HUES6 (cell line): ENCODE data around the gene INHBC.

ENCODE experiments used
- H3K27ac ChIP-seq: 2 replicates; pipeline ENCODE4 v1.7.0; 2013; ENCODE audit warnings: low read depth, mild to moderate bottlenecking, low read length, inconsistent platforms
- H3K27me3 ChIP-seq: 2 replicates; pipeline ENCODE4 v1.6.1; 2013; ENCODE audit warnings: low read length; ENCODE audit not compliant: control insufficient read depth, insufficient read depth
- H3K36me3 ChIP-seq: 2 replicates; pipeline ENCODE4 v1.6.1; 2013; ENCODE audit warnings: low read length; ENCODE audit not compliant: control insufficient read depth, insufficient read depth
- H3K4me1 ChIP-seq: 2 replicates; pipeline ENCODE4 v1.6.1; 2013; ENCODE audit warnings: low read length; ENCODE audit not compliant: control insufficient read depth, insufficient read depth
- H3K4me3 ChIP-seq: 2 replicates; pipeline ENCODE4 v1.5.1; 2013; ENCODE audit warnings: low read depth, low read length
- H3K9ac ChIP-seq: one replicate; pipeline ENCODE4 v1.6.1; 2013; ENCODE audit warnings: mild to moderate bottlenecking, low read length
- H3K9me3 ChIP-seq: 2 replicates; pipeline ENCODE4 v1.6.1; 2013; ENCODE audit warnings: low read depth, low read length; ENCODE audit not compliant: control insufficient read depth, insufficient read depth

INHBC gene

DNA sequence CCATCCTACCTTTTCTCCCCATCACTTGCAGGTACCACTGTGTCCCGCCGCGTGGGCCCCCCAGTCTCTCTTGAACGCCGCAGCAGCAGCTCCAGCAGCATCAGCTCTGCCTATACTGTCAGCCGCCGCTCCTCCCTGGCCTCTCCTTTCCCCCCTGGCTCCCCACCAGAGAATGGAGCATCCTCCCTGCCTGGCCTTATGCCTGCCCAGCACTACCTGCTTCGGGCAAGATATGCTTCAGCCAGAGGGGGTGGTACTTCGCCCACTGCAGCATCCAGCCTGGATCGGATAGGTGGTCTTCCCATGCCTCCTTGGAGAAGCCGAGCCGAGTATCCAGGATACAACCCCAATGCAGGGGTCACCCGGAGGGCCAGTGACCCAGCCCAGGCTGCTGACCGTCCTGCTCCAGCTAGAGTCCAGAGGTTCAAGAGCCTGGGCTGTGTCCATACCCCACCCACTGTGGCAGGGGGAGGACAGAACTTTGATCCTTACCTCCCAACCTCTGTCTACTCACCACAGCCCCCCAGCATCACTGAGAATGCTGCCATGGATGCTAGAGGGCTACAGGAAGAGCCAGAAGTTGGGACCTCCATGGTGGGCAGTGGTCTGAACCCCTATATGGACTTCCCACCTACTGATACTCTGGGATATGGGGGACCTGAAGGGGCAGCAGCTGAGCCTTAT, 35.8 kb downstream of the INHBC start:
- peaks cover 36% of the 10 kb centered on the region for H3K27me3 ChIP-seq
- peaks cover 7% of the 10 kb centered on the region; the same call in 1 of the 2 replicates for H3K4me1 ChIP-seq
- no peak overlapping the region for H3K27ac ChIP-seq
- H3K9me3 ChIP-seq = no peaks in the 10 kb centered on the region
- peaks cover 23% of the 10 kb centered on the region for H3K36me3 ChIP-seq
- no peak overlapping the region for H3K9ac ChIP-seq
- no peak overlapping the region for H3K4me3 ChIP-seq

- peaks cover 43% of the 10 kb centered on the region for H3K27me3 ChIP-seq
- no peak overlapping the region for H3K27ac ChIP-seq
- H3K4me3 ChIP-seq = no peak overlapping the region
- H3K4me1 ChIP-seq = peaks cover 9% of the 10 kb centered on the region; the same call in 1 of the 2 replicates
- H3K9me3 ChIP-seq = no peaks in the 10 kb centered on the region
- H3K36me3 ChIP-seq = peaks cover 23% of the 10 kb centered on the region
- no peak overlapping the region for H3K9ac ChIP-seq
Observed at GRCh38 chr12:57470970-57471656, 36.5 kb downstream of the INHBC start.

GRCh38 chr12:57471661-57472060, 37.1 kb downstream of the INHBC start:
- Histone ChIP-seq H3K36me3 (peaks cover 23% of the 10 kb centered on the region), H3K9ac (no peak overlapping the region), H3K27me3 (peaks cover 48% of the 10 kb centered on the region), H3K4me3 (no peak overlapping the region), H3K9me3 (no peaks in the 10 kb centered on the region), H3K4me1 (peaks cover 9% of the 10 kb centered on the region), H3K27ac (no peak overlapping the region)

DNA sequence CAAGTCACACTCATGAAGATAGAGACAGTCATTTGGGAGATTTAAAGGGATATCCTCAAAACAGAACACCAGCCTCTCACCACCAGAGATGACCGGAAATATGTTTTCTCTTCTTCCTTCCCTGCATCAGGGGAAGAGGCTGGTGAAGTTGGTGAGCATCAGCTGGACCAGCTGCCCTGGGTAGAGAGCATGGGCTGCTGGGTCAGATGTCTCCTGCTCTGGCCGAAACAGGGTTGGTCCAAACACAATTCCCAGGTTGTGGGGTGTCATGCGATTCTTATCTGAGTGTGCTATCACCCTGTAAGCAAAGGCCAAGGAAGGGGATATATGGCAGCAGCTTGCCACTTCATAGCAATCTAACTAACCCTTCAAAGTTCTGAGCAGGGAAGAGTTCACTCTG, 37.8 kb downstream of the INHBC start:
- Histone ChIP-seq H3K27me3 (peaks cover 56% of the 10 kb centered on the region), H3K9me3 (no peaks in the 10 kb centered on the region), H3K27ac (no peak overlapping the region), H3K36me3 (peaks cover 23% of the 10 kb centered on the region), H3K4me3 (no peak overlapping the region), H3K4me1 (peaks cover 12% of the 10 kb centered on the region), H3K9ac (no peak overlapping the region)

GRCh38 chr12:57473392-57473791, 38.8 kb downstream of the INHBC start:
- Histone ChIP-seq H3K9ac (no peak overlapping the region), H3K36me3 (peaks cover 17% of the 10 kb centered on the region), H3K27me3 (peaks cover 62% of the 10 kb centered on the region), H3K4me3 (no peak overlapping the region), H3K9me3 (no peaks in the 10 kb centered on the region), H3K4me1 (peaks cover 21% of the 10 kb centered on the region), H3K27ac (no peak overlapping the region)

GRCh38 chr12:57473886-57474285, 39.3 kb downstream of the INHBC start:
- Histone ChIP-seq H3K4me1 (peaks cover 22% of the 10 kb centered on the region), H3K27me3 (peaks cover 67% of the 10 kb centered on the region), H3K36me3 (peaks cover 17% of the 10 kb centered on the region), H3K9me3 (no peaks in the 10 kb centered on the region), H3K27ac (no peak overlapping the region), H3K4me3 (no peak overlapping the region), H3K9ac (no peak overlapping the region)

GRCh38 chr12:57474430-57474829, 39.8 kb downstream of the INHBC start:
- H3K4me1 ChIP-seq = peaks cover 22% of the 10 kb centered on the region
- H3K4me3 ChIP-seq = no peak overlapping the region
- no peak overlapping the region for H3K9ac ChIP-seq
- no peak overlapping the region for H3K27ac ChIP-seq
- peaks cover 12% of the 10 kb centered on the region for H3K36me3 ChIP-seq
- no peaks in the 10 kb centered on the region for H3K9me3 ChIP-seq
- H3K27me3 ChIP-seq = peaks cover 69% of the 10 kb centered on the region

GRCh38 chr12:57474862-57475261, 40.3 kb downstream of the INHBC start:
- no peaks in the 10 kb centered on the region for H3K9me3 ChIP-seq
- peaks cover 22% of the 10 kb centered on the region for H3K4me1 ChIP-seq
- H3K4me3 ChIP-seq = peak overlapping the region; percentile 61
- no peak overlapping the region for H3K27ac ChIP-seq
- peaks cover 69% of the 10 kb centered on the region for H3K27me3 ChIP-seq
- no peak overlapping the region for H3K9ac ChIP-seq
- peaks cover 8% of the 10 kb centered on the region; the same call in 1 of the 2 replicates for H3K36me3 ChIP-seq

GRCh38 chr12:57475271-57476161, 40.9 kb downstream of the INHBC start:
- peaks cover 22% of the 10 kb centered on the region for H3K4me1 ChIP-seq
- H3K36me3 ChIP-seq = 0 out of 2 replicates have a peak, but pooled peaks cover 3% of the 10 kb centered on the region
- no peak overlapping the region for H3K9ac ChIP-seq
- H3K27ac ChIP-seq = no peak overlapping the region
- peaks cover 70% of the 10 kb centered on the region for H3K27me3 ChIP-seq
- H3K4me3 ChIP-seq = peak overlapping the region; percentile 61
- H3K9me3 ChIP-seq = no peaks in the 10 kb centered on the region

- peaks cover 22% of the 10 kb centered on the region for H3K4me1 ChIP-seq
- no peak overlapping the region for H3K9ac ChIP-seq
- peaks cover 76% of the 10 kb centered on the region for H3K27me3 ChIP-seq
- H3K36me3 ChIP-seq = no peaks in the 10 kb centered on the region
- H3K9me3 ChIP-seq = no peaks in the 10 kb centered on the region
- H3K4me3 ChIP-seq = peak overlapping the region; percentile 61
- no peak overlapping the region for H3K27ac ChIP-seq
Observed at GRCh38 chr12:57476162-57476992, 41.8 kb downstream of the INHBC start.
